ENCODE measurements around the gene CHI3L1.

The CHI3L1 gene

DNA sequence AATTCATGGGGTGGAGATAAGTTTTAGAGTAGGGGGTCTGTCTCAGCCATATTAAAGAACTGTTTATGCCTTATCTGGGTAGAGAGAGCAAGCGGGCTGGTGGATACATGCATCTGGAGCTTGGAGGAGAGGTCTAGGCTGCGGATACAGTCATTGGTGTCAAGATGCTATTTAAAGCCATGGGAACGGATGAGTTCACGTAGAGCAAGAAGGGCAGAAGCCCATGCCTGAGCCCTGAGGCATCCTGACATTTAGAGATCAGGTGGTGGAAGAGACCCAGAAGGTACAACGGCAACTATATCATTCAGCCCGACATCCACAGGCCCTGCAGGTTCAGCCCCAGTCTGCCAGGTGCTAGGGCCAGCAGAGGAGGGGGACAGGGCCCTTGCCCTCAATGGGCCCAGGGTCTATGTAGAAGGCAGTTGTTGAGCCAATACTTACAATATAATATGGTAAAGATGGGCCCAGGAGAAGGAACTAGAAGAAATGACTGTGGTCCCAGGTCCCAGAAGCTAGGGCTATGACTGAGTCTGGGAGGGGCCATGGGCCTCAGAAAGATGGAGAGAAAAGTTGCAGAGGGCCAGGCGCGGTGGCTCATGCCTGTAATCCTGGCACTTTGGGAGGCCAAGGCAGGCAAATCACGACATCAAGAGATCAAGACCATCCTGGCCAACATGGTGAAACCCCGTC lies 15.2 kb upstream of the CHI3L1 start:
- ATAC-seq (replicated peaks; ENCODE audit: extremely low read depth, poor library complexity, severe bottlenecking), result no peak
- no peak for DNase-seq (ENCODE audit: low spot score in 2 of 2)
- Mint-ChIP-seq H3K9me3 (no peaks in the 10 kb centered on the region), H3K27ac (ENCODE audit: low read depth) (no peak overlapping the region), H3K36me3 (ENCODE audit: insufficient read depth) (no peaks in the 10 kb centered on the region), H3K27me3 (peaks cover 61% of the 10 kb centered on the region), H3K4me3 (no peak overlapping the region), H3K4me1 (no peaks in the 10 kb centered on the region)

GRCh38 chr1:203200916-203201315 lies 14.4 kb upstream of the CHI3L1 start:
- H3K36me3 Mint-ChIP-seq (ENCODE audit: insufficient read depth), result no peaks in the 10 kb centered on the region
- peaks cover 64% of the 10 kb centered on the region for H3K27me3 Mint-ChIP-seq
- ATAC-seq (replicated peaks; ENCODE audit: extremely low read depth, poor library complexity, severe bottlenecking) (no peak), DNase-seq (ENCODE audit: low spot score in 2 of 2) (no peak)
- no peak overlapping the region for H3K27ac Mint-ChIP-seq (ENCODE audit: low read depth)
- no peaks in the 10 kb centered on the region for H3K9me3 Mint-ChIP-seq
- H3K4me3 Mint-ChIP-seq, result no peak overlapping the region
- H3K4me1 Mint-ChIP-seq, result no peaks in the 10 kb centered on the region

GRCh38 chr1:203199816-203200571 lies 13.5 kb upstream of the CHI3L1 start:
- DNase-seq (ENCODE audit: low spot score in 2 of 2), result no peak
- no peak overlapping the region for H3K27ac Mint-ChIP-seq (ENCODE audit: low read depth)
- no peaks in the 10 kb centered on the region for H3K36me3 Mint-ChIP-seq (ENCODE audit: insufficient read depth)
- no peak overlapping the region for H3K4me3 Mint-ChIP-seq
- H3K9me3 Mint-ChIP-seq, result no peaks in the 10 kb centered on the region
- H3K27me3 Mint-ChIP-seq, result peaks cover 72% of the 10 kb centered on the region
- H3K4me1 Mint-ChIP-seq, result no peaks in the 10 kb centered on the region
- ATAC-seq (replicated peaks; ENCODE audit: extremely low read depth, poor library complexity, severe bottlenecking), result no peak

DNA sequence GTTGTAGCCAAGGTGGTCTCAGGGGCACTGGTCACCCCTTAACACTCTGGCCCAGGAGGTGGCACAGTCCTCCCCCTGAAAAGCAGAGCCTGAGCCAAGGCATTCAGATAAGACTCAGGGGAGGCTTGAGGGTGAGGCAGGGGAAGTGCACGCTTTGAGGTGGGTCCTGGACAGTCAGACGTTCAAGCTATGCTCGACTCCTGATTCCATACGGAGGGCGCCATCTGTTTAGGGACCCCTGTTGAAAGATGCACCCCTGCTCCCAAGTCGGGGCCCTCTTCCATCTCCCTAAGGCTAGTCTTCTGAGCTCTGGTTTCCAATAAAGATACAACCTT lies 12.9 kb upstream of the CHI3L1 start:
- no peak overlapping the region for H3K27ac Mint-ChIP-seq (ENCODE audit: low read depth)
- DNase-seq (ENCODE audit: low spot score in 2 of 2) (no peak), ATAC-seq (replicated peaks; ENCODE audit: extremely low read depth, poor library complexity, severe bottlenecking) (no peak)
- H3K4me3 Mint-ChIP-seq, result no peak overlapping the region
- no peaks in the 10 kb centered on the region for H3K9me3 Mint-ChIP-seq
- H3K36me3 Mint-ChIP-seq (ENCODE audit: insufficient read depth), result no peaks in the 10 kb centered on the region
- H3K4me1 Mint-ChIP-seq, result no peaks in the 10 kb centered on the region
- H3K27me3 Mint-ChIP-seq, result peaks cover 72% of the 10 kb centered on the region

DNA sequence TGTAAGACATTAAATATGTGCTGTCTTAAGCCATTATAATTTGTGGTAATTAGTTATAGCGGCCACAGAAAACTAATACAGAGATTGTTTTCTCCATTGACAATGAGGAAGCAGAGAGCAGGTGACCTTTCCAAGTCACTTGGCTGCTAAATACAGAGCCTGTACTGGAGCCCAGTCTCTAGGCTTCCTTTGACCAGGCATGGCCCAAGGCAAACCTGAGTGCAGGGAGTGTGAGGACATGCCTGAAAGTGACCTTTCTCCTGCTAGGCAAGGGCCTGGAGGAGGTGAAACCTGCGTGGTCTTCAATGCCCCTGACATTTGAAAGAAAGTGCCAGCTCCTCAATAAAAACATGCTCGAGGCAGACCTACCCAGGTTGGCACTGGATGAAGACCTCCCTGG lies 12.5 kb upstream of the CHI3L1 start:
- DNase-seq (ENCODE audit: low spot score in 2 of 2) (no peak), ATAC-seq (replicated peaks; ENCODE audit: extremely low read depth, poor library complexity, severe bottlenecking) (no peak)
- H3K27me3 Mint-ChIP-seq, result peaks cover 72% of the 10 kb centered on the region
- H3K36me3 Mint-ChIP-seq (ENCODE audit: insufficient read depth), result no peaks in the 10 kb centered on the region
- H3K27ac Mint-ChIP-seq (ENCODE audit: low read depth), result no peak overlapping the region
- H3K4me1 Mint-ChIP-seq, result no peaks in the 10 kb centered on the region
- H3K9me3 Mint-ChIP-seq, result no peaks in the 10 kb centered on the region
- no peak overlapping the region for H3K4me3 Mint-ChIP-seq

DNA sequence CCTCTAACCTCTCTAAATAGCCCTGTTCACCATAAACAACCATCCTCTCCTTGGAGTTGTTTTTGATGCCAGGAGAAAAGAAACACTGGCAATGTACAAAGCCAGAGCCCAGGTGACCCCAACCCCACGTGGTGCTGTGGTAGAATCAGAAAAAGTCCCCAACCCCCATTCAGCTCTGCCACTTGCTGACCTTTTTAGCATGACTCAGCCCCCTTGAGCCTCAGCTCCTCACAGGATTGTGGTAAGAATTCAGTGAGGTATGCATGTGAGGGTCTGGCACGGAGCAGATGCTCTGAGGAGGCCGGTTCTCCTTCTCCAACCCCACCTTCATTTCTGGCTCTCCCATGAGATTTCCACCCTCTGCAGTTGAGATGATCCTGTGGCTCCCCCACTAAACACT lies 11.1 kb upstream of the CHI3L1 start:
- H3K4me3 Mint-ChIP-seq, result no peak overlapping the region
- DNase-seq (ENCODE audit: low spot score in 2 of 2) (no peak), ATAC-seq (replicated peaks; ENCODE audit: extremely low read depth, poor library complexity, severe bottlenecking) (no peak)
- H3K27ac Mint-ChIP-seq (ENCODE audit: low read depth), result no peak overlapping the region
- H3K4me1 Mint-ChIP-seq, result no peaks in the 10 kb centered on the region
- no peaks in the 10 kb centered on the region for H3K9me3 Mint-ChIP-seq
- no peaks in the 10 kb centered on the region for H3K36me3 Mint-ChIP-seq (ENCODE audit: insufficient read depth)
- H3K27me3 Mint-ChIP-seq, result peaks cover 63% of the 10 kb centered on the region

DNA sequence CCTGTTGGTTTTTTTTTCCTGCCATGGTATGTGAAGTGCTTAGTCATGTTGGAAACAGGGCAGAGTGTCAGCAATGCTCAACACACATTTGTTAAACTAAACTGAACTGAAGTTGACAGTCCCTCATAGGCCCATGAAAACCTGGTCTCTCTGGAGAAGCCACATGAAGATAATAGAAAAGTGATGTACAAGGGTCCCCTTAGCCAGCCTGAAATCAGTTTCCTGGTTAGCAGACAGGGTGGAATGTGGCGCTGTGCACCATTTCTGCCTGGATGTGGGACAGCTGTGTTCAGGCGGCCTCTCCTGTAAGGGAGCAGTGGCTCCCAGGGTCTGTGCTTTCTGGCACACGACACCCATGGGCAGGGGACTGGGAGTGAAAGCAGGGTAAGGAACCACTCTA lies 9.9 kb upstream of the CHI3L1 start:
- Mint-ChIP-seq H3K27ac (ENCODE audit: low read depth) (no peak overlapping the region), H3K27me3 (peaks cover 50% of the 10 kb centered on the region), H3K4me3 (no peak overlapping the region), H3K9me3 (no peaks in the 10 kb centered on the region), H3K36me3 (ENCODE audit: insufficient read depth) (no peaks in the 10 kb centered on the region), H3K4me1 (no peaks in the 10 kb centered on the region)
- DNase-seq (ENCODE audit: low spot score in 2 of 2), result no peak
- ATAC-seq (replicated peaks; ENCODE audit: extremely low read depth, poor library complexity, severe bottlenecking), result no peak

GRCh38 chr1:203190949-203191348 lies 4.4 kb upstream of the CHI3L1 start:
- Mint-ChIP-seq H3K9me3 (no peaks in the 10 kb centered on the region), H3K27ac (ENCODE audit: low read depth) (no peak overlapping the region), H3K36me3 (ENCODE audit: insufficient read depth) (no peaks in the 10 kb centered on the region), H3K4me3 (no peak overlapping the region), H3K27me3 (peaks cover 34% of the 10 kb centered on the region), H3K4me1 (no peaks in the 10 kb centered on the region)
- no peak for ATAC-seq (replicated peaks; ENCODE audit: extremely low read depth, poor library complexity, severe bottlenecking)
- no peak for DNase-seq (ENCODE audit: low spot score in 2 of 2)

DNA sequence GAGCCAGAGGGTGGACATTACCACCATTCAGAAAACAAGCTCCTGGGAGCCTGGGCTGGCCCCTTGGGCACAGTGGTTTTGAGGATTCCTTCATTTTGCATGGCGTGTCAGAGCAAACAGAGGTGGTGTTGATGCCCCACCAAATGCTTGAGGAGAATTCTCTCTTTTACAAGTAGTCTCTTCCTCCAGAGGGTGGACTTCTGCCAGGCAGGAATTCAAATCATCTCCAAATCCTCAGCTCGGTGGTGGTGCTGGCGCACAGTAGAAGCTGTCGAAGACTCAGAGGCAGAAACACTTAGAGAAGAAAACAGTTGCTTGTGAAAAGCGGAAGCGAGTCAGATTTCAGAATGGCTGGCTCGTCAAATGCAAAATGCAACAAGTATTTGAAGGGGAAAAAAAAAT lies 3.4 kb upstream of the CHI3L1 start:
- no peak for ATAC-seq (replicated peaks; ENCODE audit: extremely low read depth, poor library complexity, severe bottlenecking)
- Mint-ChIP-seq H3K27ac (ENCODE audit: low read depth) (no peak overlapping the region), H3K4me3 (no peak overlapping the region), H3K36me3 (ENCODE audit: insufficient read depth) (no peaks in the 10 kb centered on the region), H3K27me3 (peaks cover 29% of the 10 kb centered on the region), H3K4me1 (no peaks in the 10 kb centered on the region), H3K9me3 (no peaks in the 10 kb centered on the region)
- DNase-seq (ENCODE audit: low spot score in 2 of 2), result no peak

DNA sequence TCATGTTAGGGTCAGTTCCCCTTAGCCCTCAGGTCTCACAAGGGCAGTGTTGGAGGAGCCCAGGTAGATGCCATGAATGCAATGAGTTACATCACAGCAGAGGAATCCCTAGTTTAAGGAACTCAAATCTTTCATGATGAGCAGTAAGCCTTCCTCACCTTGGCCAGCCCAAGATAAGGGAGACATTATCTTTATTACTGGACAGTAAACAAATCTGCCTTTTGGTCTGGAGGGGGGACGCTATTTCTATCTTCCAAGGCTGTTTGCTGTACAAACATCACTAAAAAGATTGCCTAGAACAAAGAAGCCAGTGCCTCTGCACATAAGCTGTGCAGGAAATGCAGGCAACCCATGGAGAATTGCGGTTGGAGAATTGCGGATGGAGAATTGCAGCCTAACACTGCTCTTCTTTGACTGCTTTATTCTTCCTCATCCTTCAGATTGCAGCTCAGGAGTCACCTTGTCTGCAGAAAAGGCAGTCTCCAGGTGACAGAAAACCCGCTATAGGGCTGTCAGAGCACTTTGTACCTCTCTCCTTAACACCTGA lies 2.3 kb upstream of the CHI3L1 start:
- no peak for DNase-seq (ENCODE audit: low spot score in 2 of 2)
- Mint-ChIP-seq H3K27me3 (peaks cover 29% of the 10 kb centered on the region), H3K36me3 (ENCODE audit: insufficient read depth) (no peaks in the 10 kb centered on the region), H3K4me1 (no peaks in the 10 kb centered on the region), H3K9me3 (no peaks in the 10 kb centered on the region), H3K4me3 (no peak overlapping the region), H3K27ac (ENCODE audit: low read depth) (no peak overlapping the region)
- ATAC-seq (replicated peaks; ENCODE audit: extremely low read depth, poor library complexity, severe bottlenecking), result no peak

DNA sequence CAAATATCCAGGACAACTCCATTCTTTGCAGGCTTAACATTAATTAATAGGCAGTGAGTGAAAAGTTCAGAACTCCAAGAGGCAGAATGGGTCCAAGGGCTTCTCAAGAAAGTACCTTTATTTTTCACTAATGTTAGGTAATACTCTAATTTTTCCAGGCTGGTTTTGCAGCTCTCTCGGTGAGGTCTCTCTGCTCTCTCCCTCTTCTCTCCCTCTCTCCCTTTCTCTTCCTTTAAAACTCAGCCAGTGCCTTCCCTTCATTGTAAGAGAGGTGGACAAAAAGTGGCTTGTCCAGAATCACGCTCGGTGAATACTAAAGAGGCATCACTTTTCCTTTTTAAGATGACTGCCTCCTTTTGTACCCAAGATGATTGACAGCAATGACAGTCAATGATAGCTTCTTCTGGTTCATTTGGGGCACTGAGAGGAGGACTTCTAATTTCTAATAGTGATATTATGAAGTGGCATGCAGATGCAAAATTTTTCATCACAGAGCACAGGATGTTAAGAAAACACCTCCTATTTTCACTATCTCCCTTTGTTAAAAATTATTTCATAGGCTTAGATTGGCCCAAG lies 1.3 kb upstream of the CHI3L1 start:
- ATAC-seq (replicated peaks; ENCODE audit: extremely low read depth, poor library complexity, severe bottlenecking) (no peak), DNase-seq (ENCODE audit: low spot score in 2 of 2) (no peak)
- Mint-ChIP-seq H3K36me3 (ENCODE audit: insufficient read depth) (no peaks in the 10 kb centered on the region), H3K4me1 (no peaks in the 10 kb centered on the region), H3K27ac (ENCODE audit: low read depth) (no peak overlapping the region), H3K27me3 (peaks cover 29% of the 10 kb centered on the region), H3K9me3 (no peaks in the 10 kb centered on the region), H3K4me3 (no peak overlapping the region)

- no peaks in the 10 kb centered on the region for H3K9me3 Mint-ChIP-seq
- no peak overlapping the region for H3K27ac Mint-ChIP-seq (ENCODE audit: low read depth)
- H3K36me3 Mint-ChIP-seq (ENCODE audit: insufficient read depth), result no peaks in the 10 kb centered on the region
- ATAC-seq (replicated peaks; ENCODE audit: extremely low read depth, poor library complexity, severe bottlenecking), result no peak
- H3K27me3 Mint-ChIP-seq, result peaks cover 29% of the 10 kb centered on the region
- no peak for DNase-seq (ENCODE audit: low spot score in 2 of 2)
- no peaks in the 10 kb centered on the region for H3K4me1 Mint-ChIP-seq
- H3K4me3 Mint-ChIP-seq, result no peak overlapping the region
Observed at GRCh38 chr1:203187304-203187685, 791 bp upstream of the CHI3L1 start.

DNA sequence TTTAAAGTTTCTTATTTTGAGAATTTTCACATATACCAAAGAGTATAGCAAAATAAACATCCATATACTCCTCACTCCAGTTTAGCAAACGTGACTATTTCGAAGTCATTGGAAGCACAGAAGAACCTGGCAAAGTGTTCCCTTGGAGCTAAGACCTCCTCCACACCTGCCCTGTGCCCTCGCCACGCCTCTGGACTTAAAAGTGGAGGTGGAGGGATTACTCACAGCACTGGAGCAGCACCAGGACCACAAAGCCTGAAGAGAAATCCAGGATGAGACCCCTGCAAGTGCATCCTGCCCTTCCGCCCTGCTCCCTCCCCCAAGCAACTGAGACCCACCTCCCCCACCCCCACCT lies 436 bp downstream of the CHI3L1 start:
- Mint-ChIP-seq H3K27ac (ENCODE audit: low read depth) (no peak overlapping the region), H3K36me3 (ENCODE audit: insufficient read depth) (no peaks in the 10 kb centered on the region), H3K9me3 (no peaks in the 10 kb centered on the region), H3K4me1 (no peaks in the 10 kb centered on the region), H3K4me3 (no peak overlapping the region), H3K27me3 (peaks cover 29% of the 10 kb centered on the region)
- ATAC-seq (replicated peaks; ENCODE audit: extremely low read depth, poor library complexity, severe bottlenecking), result no peak
- no peak for DNase-seq (ENCODE audit: low spot score in 2 of 2)

Data from central memory CD8-positive, alpha-beta T cell (primary cell).